Fibroblast of skin of back (primary cell): ENCODE results near the gene PRKAG2.
"Not testable (repeated sequence)": the region's sequence is repeated elsewhere in the genome, so short reads cannot be mapped to it uniquely, and the experiment has no call there.

Experiments
- DNase-seq: peaks from one replicate; pipeline ENCODE4 v3.0.0-alpha.2; 2013

The PRKAG2 gene

DNA sequence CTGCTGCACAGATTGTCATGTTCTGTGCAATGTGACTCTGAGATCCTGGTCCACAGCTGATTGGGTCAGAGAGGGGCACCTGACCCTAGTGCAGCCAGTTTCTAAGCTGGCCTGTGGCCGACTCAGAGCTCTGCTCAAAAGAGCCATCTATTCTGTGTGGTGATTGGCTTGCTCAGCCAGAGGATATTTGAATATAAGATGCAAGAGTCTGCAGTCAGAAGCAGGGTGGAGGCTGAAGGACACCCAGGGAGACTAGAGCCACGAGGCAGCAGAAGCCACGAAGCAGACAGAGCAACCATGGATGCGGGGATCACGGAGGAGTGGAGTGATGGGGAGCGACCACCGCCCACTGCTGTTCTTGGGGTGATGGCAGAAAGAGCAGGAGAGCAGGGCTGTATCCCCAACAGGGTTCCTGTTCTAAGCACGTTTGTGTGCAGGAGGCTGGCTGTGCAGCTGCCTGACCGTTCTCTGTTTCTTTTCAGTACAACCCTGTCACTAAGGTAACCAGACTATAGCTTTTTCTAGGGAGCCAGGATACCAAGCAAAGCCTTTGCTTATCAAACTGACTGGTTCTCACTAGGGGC lies 337.7 kb downstream of the PRKAG2 start:
- DNase-seq = peak; percentile 58

DNA sequence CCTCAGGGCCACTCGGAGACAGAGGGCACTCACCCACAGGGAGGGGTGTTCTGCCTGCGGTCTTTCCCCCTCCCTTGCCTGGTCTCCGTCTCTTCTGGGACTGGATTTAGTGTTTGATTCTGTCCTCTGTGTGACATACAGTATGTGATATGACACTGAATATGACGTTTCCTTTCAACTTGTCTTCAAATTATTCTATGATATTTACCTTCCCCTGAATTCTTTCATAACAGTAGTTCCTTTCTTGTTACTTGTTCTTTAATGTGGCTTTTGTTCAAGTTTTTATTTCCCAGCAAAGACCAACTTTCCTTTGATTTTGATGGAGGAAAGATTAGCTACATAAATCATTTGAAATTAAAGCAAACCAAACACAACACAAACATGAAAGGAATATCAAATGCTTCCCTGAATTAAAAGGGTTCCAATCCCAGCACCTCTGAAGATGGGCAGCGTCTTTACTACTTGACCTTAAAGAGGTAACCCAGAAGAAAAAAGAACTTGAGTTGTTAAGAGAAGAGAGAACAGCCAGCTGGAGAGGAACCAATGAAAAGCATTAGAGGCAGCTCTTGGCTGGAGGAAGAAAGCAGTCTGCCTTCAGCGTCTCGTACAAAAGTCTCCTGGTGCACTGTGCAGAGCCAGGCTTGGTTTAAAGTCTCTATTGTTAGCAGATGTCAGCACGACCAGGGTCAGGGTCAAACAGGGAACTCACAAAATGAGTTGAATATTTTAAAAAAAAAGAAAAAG lies 338.9 kb downstream of the PRKAG2 start:
- no peak for DNase-seq

DNA sequence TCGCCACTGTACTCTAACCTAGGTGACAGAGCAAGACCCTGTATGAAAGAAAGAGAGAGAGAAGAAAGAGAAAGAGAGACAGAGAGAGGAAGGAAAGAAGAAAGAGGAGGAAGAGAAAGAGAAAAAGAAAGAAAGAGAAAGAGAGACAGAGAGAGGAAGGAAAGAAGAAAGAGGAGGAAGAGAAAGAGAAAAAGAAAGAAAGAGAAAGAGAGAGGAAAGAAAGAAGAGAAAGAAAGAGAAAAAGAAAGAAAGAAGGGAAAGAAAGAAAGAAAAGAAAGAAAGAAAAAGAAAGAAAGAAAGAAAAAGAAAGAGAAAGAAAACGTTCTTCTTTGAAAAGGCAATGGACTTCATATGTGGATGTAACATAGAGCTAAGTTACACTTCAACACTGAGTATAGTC lies 340.7 kb downstream of the PRKAG2 start:
- DNase-seq = not testable (repeated sequence)

DNA sequence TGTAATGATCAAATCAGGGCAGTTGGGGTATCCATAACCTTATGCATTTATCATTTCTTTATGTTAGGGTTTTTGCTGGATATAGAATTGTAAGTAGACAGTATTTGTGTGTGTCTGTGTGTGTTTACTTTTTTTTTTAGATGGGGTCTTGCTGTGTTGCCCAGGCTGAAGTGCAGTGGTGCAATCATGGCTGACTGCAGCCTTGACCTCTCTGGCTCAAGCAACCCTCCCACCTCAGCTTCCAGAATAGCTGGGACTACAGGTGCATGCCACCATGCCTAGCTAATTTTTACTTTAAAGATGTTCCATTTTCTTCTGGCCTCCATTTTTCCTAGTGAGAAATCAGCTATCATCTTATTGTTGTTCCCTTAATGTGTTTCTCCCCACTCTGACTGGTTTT lies 347.1 kb downstream of the PRKAG2 start:
- DNase-seq = no peak

DNA sequence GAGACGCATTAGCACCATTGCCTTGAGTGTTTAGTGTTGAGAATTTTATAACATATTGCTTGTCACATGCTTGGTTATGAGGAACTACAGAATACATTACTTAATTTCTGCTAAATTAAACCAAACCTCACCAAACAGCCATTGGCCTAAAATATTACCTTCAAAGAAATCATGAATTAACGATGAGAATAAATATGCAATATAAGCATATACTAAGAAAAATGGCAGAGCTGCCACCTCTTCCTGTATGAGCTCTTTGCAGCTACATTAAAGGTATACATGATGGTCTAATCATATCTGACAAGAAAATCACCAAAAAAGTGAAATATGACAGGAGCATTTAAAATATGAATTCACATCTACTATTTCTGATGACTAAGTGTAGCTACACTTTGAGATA lies 352.1 kb downstream of the PRKAG2 start:
- DNase-seq = no peak

DNA sequence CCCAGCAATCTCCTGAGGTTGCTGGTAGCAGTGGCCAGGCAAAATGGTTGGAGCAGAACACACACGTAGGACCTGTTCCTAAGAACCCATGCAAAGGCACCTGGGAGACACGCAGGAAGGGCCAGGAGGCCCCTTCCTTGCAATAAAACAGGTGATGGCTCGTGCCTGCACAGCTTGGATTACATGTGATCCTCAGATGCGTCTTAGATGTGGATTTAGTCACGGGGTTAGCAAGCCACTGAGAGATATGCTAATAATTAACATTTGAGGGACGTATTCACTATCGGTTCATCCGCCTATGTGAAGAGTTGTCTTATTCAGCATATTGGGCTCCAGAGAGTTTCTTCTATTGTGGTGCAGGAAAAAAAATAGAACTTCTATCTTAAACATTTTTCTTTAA lies 352.6 kb downstream of the PRKAG2 start:
- no peak for DNase-seq

DNA sequence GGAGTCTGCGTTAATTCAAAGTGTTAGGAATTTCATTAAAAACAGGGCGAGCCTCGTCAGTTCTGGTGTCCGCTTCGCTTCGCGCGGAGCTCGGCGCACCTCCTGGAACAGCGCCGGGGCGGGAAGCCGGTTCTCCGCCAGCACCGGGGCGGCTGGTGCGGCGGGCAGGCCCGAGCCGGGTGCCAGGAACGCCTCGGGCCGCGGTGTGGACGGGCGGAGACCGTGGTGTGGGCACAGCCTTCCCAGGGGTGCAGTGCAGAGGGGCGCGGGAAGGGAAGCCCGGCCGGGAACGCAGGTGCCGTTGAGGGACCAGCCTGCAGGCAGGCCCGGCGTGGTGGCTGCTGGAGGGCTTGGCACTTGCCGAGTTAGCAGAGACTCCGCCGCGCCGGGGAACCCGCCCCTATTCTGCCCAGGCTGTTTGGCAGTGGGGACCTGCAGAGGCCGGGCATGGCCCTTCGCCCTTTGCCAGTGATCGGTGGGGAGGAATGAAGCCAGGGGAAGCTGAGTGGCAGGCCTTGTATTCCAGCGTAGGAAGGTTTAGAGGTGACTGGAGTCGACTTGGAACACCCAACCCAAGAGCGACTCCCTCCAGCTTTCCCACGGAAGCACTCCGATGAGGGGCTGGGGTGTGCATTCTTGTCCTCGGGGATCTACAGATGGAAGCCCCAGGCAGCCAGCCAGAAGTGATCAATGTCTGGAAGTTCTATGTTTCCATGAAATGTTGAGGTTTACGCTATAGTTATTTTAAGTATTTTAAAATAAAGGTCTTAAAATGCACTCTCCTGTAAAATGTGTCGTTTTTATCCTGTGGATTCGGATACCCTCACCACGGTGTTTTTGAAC lies 356.3 kb downstream of the PRKAG2 start:
- peak; percentile 50 for DNase-seq

DNA sequence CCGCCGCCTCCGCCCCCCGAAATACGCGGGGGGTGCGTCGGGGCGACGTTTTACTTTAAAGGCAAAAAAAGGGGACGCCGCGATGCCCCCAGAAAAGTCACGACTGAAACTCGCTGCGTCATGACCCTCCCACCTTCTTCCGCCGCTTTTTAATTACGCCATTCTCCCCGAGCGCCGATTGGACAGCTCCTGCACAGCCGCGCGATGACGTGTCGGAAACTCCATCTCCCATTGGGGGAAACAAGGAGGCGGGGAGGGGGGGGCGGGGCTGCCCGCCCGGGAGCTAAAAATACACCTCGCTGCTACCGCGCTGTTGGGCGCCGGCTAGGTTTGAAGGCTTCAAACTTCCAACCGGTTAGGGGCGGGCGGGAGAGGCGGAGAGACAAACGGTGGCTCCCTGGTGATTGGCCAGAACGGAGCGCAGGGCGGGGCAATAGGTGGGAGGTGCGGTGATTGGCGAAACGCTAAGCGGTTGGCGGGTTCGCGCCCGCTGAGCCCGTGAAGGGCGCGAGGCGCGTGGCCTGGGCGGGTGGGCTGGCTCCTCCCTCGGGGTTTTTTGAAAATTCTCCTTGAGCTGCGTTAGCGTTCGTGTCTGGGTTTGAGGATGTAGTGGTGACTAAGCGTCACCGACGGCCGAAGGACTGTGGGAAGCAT lies 357.0 kb downstream of the PRKAG2 start, which contains the start of gene RHEB:
TSS of gene RHEB (minus strand) at position 131 of the 654 bp plus-strand sequence. CDS start 384 bp downstream, outside the sequence.
- peak; percentile 99 for DNase-seq

DNA sequence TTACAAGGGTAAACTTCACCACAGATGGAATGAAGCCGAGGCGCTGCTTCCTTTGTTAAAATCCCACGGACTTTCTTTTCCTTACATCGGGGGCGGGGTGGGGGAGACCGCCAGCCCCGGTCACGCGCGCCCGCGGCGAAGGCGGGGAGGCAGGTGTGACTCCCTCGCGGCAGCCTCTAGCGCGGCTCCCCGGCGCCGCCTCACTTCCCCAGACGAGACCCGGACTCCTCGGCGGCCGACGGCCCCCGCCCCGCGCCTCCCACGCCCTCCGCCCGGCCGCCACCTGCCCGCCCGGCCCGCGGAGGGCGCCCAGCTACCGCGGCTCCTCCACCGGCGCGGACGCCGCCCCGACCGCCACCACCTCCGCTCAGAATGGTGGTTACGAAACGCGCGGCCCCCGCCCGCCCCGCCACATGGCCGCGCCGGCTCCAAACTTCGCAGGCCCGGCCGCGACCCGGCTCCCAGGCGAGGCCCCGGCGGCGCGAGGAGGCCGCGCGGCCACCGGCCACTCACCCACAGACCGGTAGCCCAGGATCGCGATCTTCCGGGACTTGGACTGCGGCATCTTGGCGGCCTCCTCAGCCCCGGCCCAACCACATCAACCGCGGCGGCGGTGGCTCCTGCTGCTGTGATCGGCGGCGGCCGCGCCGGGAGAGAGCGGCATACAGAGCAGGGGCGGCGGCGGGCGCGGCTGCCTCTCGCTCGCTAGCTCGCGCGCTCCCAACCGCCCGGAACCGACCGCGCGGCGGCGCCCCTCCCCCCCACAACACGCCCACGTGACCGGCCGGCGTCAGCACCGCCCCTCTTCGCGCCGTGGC lies 357.8 kb downstream of the PRKAG2 start:
- peak; percentile 35 for DNase-seq

DNA sequence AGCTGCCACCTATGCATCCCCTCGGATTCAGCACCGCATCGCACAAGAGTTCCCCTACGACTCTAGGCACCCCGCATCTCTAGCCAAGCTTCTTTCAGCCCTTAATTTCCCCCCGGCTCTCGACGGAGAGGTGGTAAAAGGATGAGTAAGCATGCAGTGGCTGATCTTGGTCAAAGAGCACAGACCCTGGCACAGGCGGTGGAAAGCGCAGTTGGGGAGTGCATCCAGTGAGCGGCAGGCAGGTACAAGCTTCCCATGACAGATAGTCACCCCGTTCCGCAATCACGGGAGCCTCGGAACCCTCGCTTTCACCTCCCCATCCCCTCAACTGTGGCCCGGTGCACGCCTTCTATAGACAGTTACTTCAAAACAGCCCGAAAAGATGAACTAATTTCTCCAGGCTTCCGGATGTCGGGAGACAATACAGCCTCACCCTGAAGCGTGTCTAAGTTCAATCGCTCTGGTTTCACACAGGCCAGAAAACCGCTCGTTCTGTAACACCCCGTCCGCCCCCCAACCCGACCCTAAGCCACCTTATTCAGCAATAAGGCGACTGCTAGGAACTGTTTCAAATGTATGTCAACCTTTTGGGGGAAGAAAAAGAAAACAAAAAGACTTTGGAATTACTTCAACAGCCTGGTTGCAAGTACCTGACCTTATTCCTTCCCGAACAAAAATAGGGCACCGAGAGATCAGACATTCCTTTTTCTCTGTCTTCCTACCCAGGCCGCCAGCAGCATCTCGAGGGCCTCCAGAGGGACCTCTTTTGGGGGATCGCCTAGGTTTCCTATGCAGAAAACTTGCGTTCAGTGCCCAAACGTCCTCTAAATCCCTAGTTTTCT lies 358.6 kb downstream of the PRKAG2 start:
- peak; percentile 46 for DNase-seq

DNA sequence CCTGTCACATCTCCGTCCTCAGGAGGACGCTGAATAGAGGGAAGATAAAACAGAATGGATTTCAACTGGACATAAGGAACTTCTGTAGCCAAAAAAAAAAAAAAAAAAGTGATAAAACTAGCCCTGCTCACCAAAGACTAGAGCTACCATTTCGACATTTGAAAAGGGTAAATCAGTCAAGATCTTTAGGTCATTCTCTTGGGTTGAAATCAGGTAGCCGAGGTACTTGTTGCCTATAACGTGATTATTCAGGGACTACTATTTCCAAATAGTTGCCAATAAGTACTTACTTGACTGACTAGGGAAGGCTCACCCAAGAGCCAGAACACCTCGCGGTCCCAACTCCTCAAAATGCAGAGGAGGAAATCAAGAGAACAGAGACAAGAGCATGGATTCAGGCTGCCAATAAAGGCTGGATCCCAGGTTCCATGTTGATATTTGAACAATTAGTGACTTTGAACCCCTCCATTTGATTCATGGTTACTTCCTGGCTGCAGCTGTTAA lies 359.3 kb downstream of the PRKAG2 start:
- DNase-seq = no peak

DNA sequence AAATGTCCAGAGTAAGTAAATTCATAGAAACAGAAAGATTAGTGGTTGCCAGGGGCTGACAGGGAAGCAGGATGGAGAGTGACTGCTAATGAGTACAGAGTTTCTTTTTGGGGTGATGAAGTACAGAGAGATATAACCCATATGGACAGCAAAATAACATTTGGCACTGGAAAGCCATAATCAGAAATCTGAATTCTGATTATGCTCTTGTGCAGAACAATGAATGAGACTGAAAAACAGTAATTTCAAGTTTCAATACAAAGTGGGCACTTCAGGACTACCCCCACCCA lies 361.7 kb downstream of the PRKAG2 start:
- no peak for DNase-seq

DNA sequence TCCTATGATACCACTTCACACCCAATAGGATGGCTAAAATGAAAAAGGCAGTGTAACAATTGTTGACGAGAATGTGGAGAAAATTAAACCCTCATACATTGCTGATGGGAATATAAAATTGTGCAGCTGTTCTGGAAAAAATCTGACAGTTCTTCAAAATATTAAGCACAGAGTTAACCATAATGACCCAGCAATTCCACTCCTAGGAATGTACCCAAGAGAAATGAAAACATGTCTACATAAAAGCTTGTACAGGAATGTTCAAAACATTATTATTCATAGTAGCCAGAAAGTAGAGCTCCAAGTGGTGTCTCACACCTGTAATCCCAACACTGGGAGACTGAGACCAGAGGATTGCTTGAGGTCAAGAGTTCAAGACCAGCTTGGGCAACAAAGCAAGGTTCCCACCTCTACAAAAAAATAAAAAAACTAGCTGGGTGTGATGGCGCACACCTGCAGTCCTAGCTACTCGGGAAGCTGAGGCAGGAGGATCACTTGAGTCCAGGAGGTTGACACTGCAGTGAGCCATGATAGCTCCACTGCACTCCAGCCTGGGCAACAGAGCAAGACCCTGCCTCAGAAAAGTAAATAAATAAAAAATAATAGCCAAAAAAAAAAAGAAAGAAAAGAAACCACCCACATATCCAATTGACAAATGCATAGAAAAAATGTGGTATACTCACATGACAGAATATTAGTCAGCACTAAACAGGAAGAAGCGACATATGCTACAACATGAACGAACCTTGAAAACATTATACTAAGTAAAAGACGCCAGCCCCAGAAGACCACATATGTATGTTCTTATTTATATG lies 362.2 kb downstream of the PRKAG2 start:
- DNase-seq = no peak

DNA sequence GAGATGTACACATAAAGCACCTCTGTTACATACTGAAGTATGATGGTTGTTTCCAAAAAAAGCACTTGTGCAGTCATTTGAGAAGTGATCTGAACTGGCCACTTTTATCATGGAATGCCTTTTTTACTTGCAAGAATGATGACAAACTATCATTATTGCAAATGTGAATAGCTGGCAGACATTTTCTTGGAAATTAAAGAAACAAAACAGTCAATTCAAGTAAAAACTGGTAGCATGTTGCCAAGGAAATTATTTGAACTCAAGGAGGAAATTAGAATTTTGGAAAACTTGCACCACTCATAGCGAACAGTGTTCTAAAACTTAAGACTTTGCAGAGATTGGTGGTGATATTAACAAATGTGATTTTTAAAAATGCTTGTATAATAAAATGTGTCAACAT lies 363.8 kb downstream of the PRKAG2 start:
- no peak for DNase-seq

DNA sequence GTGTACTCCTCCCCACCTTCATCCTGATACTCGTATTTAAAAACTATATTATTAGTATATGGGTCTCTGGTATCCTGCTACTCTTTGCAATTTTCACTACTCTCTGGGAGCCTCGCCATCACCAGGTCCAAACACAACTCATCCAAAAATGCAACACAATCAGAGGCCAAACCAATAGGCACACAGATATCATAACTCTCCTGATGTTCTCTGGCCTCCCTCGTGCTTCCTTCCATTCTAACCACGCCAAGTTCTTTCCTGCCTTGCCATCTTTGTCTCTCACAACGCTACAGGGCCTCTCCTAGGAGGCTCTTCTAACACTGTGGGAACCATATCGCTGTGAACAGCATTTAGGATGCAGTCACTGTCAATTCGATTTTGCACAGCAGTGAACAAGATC lies 364.6 kb downstream of the PRKAG2 start:
- no peak for DNase-seq

DNA sequence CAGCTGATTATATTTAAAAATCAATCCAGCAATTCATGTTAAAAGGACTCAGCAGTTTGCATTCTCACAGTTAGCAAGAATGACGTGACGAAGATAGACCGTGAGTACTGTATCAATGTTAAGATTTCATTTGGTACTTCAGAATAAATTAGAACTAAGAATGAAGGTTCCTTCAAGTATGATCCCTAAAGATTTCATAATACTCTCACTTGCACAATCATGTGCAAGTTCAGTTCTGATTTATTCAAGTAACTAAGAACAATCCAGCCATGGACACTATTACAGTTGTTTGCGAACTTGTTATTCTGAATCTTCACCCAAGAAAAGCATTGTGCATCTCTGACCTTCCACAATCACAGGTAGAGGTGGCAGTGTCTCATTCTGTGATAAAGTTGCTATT lies 365.0 kb downstream of the PRKAG2 start:
- no peak for DNase-seq

DNA sequence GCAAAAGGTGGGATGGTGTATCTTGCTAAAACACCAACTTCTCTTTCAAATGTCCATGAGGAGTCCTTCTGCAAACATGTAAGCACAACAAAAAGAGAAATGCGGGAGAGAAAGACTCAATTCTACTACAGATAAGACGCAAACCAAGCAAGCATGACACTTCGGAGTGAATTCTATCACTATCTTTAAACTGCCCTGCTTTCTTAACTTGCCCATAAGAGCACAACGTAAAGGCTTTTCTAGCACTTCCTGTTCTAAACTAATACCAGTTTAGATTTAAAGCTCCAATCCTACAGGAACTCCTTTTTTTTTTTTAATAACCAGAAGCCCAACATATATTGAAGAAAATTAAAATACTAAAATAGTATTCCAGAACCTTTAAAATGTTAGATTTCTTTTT lies 365.6 kb downstream of the PRKAG2 start:
- DNase-seq = no peak

DNA sequence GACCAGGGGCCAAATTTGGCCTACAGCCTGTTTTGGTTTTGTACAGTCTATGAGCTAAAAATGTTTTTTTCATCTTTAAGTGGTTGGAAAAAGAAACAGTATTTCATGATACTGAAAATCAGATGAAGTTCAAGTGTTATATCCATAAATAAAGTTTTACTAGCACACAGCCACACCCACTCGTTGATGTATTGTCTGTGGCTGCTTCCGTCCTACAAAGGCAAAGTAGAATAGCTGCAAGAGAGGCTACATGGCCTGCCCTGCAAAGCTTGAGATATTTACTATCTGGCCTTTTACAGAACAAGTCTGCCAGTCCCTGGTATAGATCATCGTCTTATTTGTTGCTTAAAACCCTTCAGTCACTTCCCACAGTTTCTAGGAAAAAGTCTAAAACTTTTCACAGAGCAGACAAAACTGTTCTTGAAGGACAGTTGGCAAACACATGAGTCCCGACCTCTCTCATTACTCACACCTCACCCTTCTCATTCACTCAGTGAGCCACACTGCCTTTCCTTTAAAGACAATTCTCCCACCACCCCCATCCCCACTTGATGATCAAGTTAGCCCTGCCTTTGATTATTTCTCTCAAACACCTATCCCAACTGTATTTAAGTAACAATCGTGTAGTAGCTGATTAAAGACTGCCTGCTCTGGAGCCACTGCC lies 367.1 kb downstream of the PRKAG2 start:
- no peak for DNase-seq

DNA sequence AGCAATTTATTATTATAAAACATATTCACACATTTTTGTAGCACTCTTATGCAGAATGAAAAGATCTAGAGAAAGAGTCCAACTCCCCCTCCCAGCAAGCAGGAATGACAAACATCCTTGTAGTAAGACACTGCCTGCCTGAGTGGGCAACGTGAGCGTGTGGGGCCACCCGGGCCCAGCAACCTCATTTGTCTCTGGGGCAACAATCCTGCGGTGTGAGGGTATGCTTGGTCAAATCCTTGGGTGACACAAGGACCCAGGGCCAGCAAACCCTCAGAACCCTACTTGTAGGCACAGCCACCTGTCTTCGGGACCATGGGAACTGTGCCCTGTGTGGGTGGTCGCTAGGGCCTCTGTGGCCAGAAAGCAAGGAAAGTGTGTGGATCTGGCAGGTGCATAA lies 367.9 kb downstream of the PRKAG2 start:
- no peak for DNase-seq

DNA sequence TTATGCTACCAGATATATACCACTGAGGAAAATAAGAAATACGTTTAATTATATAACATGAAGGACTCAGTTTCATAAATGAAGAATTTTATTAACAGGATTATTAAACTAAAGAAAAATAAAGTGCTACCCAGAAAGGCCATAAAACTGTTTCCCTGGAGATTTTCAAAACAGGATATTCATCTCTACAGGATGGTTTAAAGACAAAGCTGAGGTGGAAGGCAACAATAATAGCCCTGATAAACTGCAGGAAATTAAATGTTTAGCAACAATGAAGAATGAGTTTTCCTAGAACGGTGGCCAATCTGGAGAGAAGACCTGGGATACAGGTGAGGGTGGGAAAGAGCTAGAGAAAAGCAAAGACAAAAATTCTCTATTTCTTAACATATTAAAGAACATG lies 369.1 kb downstream of the PRKAG2 start:
- no peak for DNase-seq
